HepG2 (cell line): Measurements from ENCODE around the gene TLE1. TPM values are rescaled to one million over a fixed set of nuclear protein-coding genes. Genes with fewer than 3 reads are reported as not detected.

Experiments used
- ATAC-seq: fragments of 200-7000 bp; cut with Tn5 transposase; 3 replicates; pipeline ENCODE4 v1.9.1; 2020; ENCODE audit warnings: mild to moderate bottlenecking, moderate library complexity
- BruUV-seq: library from RNA; stranded (reverse); fragments of 400-500 nt; replicated peaks from 2 replicates; lab custom pipeline; 2021; lab: Mats Ljungman, UMichigan
- CTCF ChIA-PET: fragments of 300-600 bp; formaldehyde crosslinking; extraction: SDS; loops from one replicate; lab custom pipeline; 2021; ENCODE audit warnings: low total read pairs, inconsistent platforms, low intra/inter-chr PET ratio; lab: Yijun Ruan, JAX
- POLR2A ChIA-PET: fragments of 350-600 bp; sonication (Branson Sonifier 250); formaldehyde crosslinking; loops from one replicate; lab custom pipeline; 2020; ENCODE audit warnings: antibody characterized with exemption, inconsistent platforms; lab: Yijun Ruan, JAX
- DNase-seq: peaks from one replicate; pipeline ENCODE4 v3.0.0-alpha.2; 2015; ENCODE audit warnings: low spot score
- FAIRE-seq: peaks from 3 replicates; lab custom pipeline; 2011; peaks lifted over from hg19 to GRCh38; lab: Jason Lieb, UNC
- H2AFZ ChIP-seq: one replicate; pipeline ENCODE4 v1.6.1; 2011; ENCODE audit warnings: low read length, inconsistent platforms
- H3K27ac ChIP-seq: fragments of 300-600 bp; 3 replicates; pipeline ENCODE4 v1.8.0; 2011; ENCODE audit warnings: mixed run types, mild to moderate bottlenecking, mixed read lengths, low read length, inconsistent platforms; ENCODE audit not compliant: insufficient read depth; ENCODE audit errors: extremely low read length
- H3K27me3 ChIP-seq, 2 experiments: fragments of 200-600 bp in 1 of 2; 2 replicates in 1 of 2; 3 replicates in 1 of 2; pipeline versions ENCODE4 v1.6.0 to v1.8.0; 2011; ENCODE audit warnings: low read length in 2 of 2, mild to moderate bottlenecking in 2 of 2, moderate library complexity in 2 of 2, inconsistent platforms in 1 of 2; ENCODE audit not compliant: insufficient read depth in 2 of 2, control insufficient read depth in 1 of 2
- H3K36me3 ChIP-seq, 2 experiments: fragments of 200-600 bp in 1 of 2; replicated peaks in 1 of 2; 2 replicates in 1 of 2; 3 replicates in 1 of 2; pipeline versions ENCODE4 v1.5.1 to v1.8.0; 2011; ENCODE audit warnings: low read length in 2 of 2, inconsistent platforms in 1 of 2; ENCODE audit not compliant: insufficient read depth in 2 of 2, control insufficient read depth in 1 of 2
- H3K4me1 ChIP-seq: 2 replicates; pipeline ENCODE4 v1.5.1; 2012; ENCODE audit warnings: low read length, inconsistent platforms; ENCODE audit not compliant: insufficient read depth
- H3K4me2 ChIP-seq: 2 replicates; pipeline ENCODE4 v1.6.0; 2011; ENCODE audit warnings: low read depth, low read length, inconsistent platforms
- H3K4me3 ChIP-seq, 3 experiments: fragments of 200-600 bp in 1 of 3; sonication (generic), shearing (Covaris generic) in 1 of 3; replicated peaks in 1 of 3; 2 replicates each; pipeline ENCODE4 v1.5.1; 2011 to 2016; ENCODE audit warnings: low read length in 3 of 3, inconsistent platforms in 2 of 3, low read depth in 2 of 3, mild to moderate bottlenecking in 2 of 3, control low read depth in 1 of 3, mixed read lengths in 1 of 3; ENCODE audit not compliant: insufficient read depth in 1 of 3
- H3K79me2 ChIP-seq: one replicate; pipeline ENCODE4 v1.6.1; 2011; ENCODE audit warnings: low read length, inconsistent platforms; ENCODE audit not compliant: insufficient read depth
- H3K9ac ChIP-seq: 2 replicates; pipeline ENCODE4 v1.6.0; 2011; ENCODE audit warnings: mild to moderate bottlenecking, low read depth, low read length, inconsistent platforms; ENCODE audit not compliant: insufficient read depth
- H3K9me3 ChIP-seq: 2 replicates; pipeline ENCODE4 v1.5.1; 2012; ENCODE audit warnings: mild to moderate bottlenecking, low read length
- H4K20me1 ChIP-seq: 2 replicates; pipeline ENCODE4 v1.6.0; 2011; ENCODE audit warnings: inconsistent platforms, mild to moderate bottlenecking, low read length, moderate library complexity; ENCODE audit not compliant: insufficient read depth
- ASH2L ChIP-seq: fragments of 300-600, 200-600 bp; sonication (generic); IDR thresholded peaks from 2 replicates; pipeline ENCODE4 v1.7.0; 2017; ENCODE audit warnings: low read depth, mild to moderate bottlenecking, moderate library complexity, mixed read lengths, low read length; ENCODE audit not compliant: insufficient read length
- CHCHD3 ChIP-seq: sonication (generic); formaldehyde crosslinking; IDR thresholded peaks from 2 replicates; pipeline ENCODE4 v1.8.0; 2022; ENCODE audit warnings: mild to moderate bottlenecking, missing genetic modification reagents, moderate library complexity
- NRL ChIP-seq: sonication (generic); formaldehyde crosslinking; IDR thresholded peaks from 2 replicates; pipeline ENCODE4 v1.5.0; 2020; ENCODE audit warnings: missing genetic modification reagents, mild to moderate bottlenecking, moderate library complexity, borderline replicate concordance
- ZNF207 ChIP-seq: fragments of 450-650 bp; IDR thresholded peaks from 2 replicates; pipeline ENCODE4 v1.6.1; 2016; ENCODE audit warnings: antibody characterized with exemption, borderline replicate concordance
- WGBS: methylation state at CpG from one replicate; pipeline ENCODE4 v1.1.6; 2017; ENCODE audit warnings: low lambda C conversion rate; 5-methylcytosine and 5-hydroxymethylcytosine counted together
- in situ Hi-C: cut with HindIII; loops from 2 replicates; pipeline ENCODE4 v1.10.0; 2017; ENCODE audit warnings: low pct_unique_long_range_greater_than_20kb; ENCODE audit not compliant: extremely low pct_ligation_motif_present
- intact Hi-C: fragments of 100-400 bp; cut with micrococcal nuclease; formaldehyde crosslinking; loops from one replicate; pipeline ENCODE4 v1.10.0; 2022; ENCODE audit not compliant: unreplicated experiment
- polyA plus RNA-seq, 8 experiments: library from polyadenylated mRNA; depleted of rRNA in 3 of 8; stranded (reverse) in 7 of 8; unstranded in 1 of 8; fragments of >200 nt; fragmentation: Illumina TruSeq in 4 of 8; extraction: Trizol in 4 of 8; gene quantifications; 2 replicates each; pipeline versions ENCODE4 v1.2.1 to v1.2.3, GENCODE V29; 2011 to 2016; ENCODE audit warnings: low read depth in 4 of 8, missing spikeins in 1 of 8, mixed read lengths in 1 of 8; ENCODE audit not compliant: insufficient read depth in 1 of 8
- small RNA-seq, 3 experiments: library from RNA; depleted of rRNA; stranded (forward); fragments of <200 nt; gene quantifications; one replicate each; pipeline ENCODE3, GENCODE V24; 2012; ENCODE audit warnings: low read depth in 2 of 3, low replicate concordance in 1 of 3; ENCODE audit not compliant: insufficient read length in 3 of 3, insufficient read depth in 2 of 3
- total RNA-seq, 5 experiments: library from RNA; depleted of rRNA; stranded (reverse); fragments of >200 nt; fragmentation: Illumina TruSeq; extraction: Trizol; gene quantifications; 2 replicates each; pipeline ENCODE4 v1.2.3, GENCODE V29; 2016; ENCODE audit warnings: low read depth in 1 of 5

TLE1 gene
- total and polyA plus RNA-seq, 2 of the 13 experiments (the other 11 are each of a cell fraction or from before 2014, with no cell fraction given): 35.9 to 109 TPM

- no peak overlapping the region for H2AFZ ChIP-seq
- peaks cover 69% of the 10 kb centered on the region for H3K4me1 ChIP-seq
- TF ChIP-seq ASH2L (no peak), ZNF207 (no peak), NRL (CRISPR knock-in tag) (no peak), CHCHD3 (CRISPR knock-in tag) (no peak)
- no peaks in the 10 kb centered on the region for H3K9me3 ChIP-seq
- H4K20me1 ChIP-seq: no peaks in the 10 kb centered on the region
- no peaks in the 10 kb centered on the region for H3K27me3 ChIP-seq
- no peak overlapping the region for H3K9ac ChIP-seq
- CTCF ChIA-PET: no interaction called here
- POLR2A ChIA-PET: no interaction called here
- DNase-seq (no peak), ATAC-seq (no peak), FAIRE-seq (no peak)
- no peaks in the 10 kb centered on the region for H3K36me3 ChIP-seq
- intact Hi-C loops (loop anchor here (2.0 kb wide), 1 partner anchor 16 kb away; no protein-coding TSS in a partner anchor), in situ Hi-C loops (no loop called here)
- H3K79me2 ChIP-seq: no peaks in the 10 kb centered on the region
- 93% methylated on average over 4 of the region's 4 CpGs for WGBS
- H3K4me2 ChIP-seq: no peak overlapping the region
- no peak overlapping the region for H3K27ac ChIP-seq
- H3K4me3 ChIP-seq: no peak overlapping the region
- no TSS peak for BruUV-seq
Observed at GRCh38 chr9:81534138-81534875, 155.0 kb downstream of the TLE1 start.

Small RNAs within 50 kb of the gene (small RNA-seq; reads per million reads assigned to genes)
- gene RNU6-1035P: 0 to 0.10 (median 0) reads per million in 3 experiments

Other genes with a start within 250 kb of the TLE1 start
- not detected in 2 replicates for gene SPATA31D4, start 238.9 kb upstream of the TLE1 start, total RNA-seq (2016; rRNA removed; fragmentation: Illumina TruSeq; extraction: Trizol)
- not detected in 2 replicates for gene SPATA31D4, start 238.9 kb upstream of the TLE1 start, polyA plus RNA-seq (2011; rRNA removed)